ENCODE measurements around the gene NELL1. TPM values are rescaled to one million over a fixed set of nuclear protein-coding genes. Genes with fewer than 3 reads are reported as not detected.

Gene NELL1
- total RNA-seq, 1 donor from 2014 or later = 0.45 TPM

- no peaks in the 10 kb centered on the region for H3K27me3 Mint-ChIP-seq (ENCODE audit: low read depth, unreplicated experiment)
Measured at GRCh38 chr11:21614961-21615360, 945.6 kb downstream of the NELL1 start.

GRCh38 chr11:21615955-21616371 lies 946.6 kb downstream of the NELL1 start:
- no peaks in the 10 kb centered on the region for H3K9me3 Mint-ChIP-seq (ENCODE audit: unreplicated experiment)
- H3K4me3 Mint-ChIP-seq (ENCODE audit: unreplicated experiment) = no peak overlapping the region
- Histone ChIP-seq H3K9me3 (ENCODE audit: insufficient read depth, low read depth, low read length) (peaks cover 3% of the 10 kb centered on the region), H3K9ac (ENCODE audit: low read length) (no peak overlapping the region), H3K4me1 (ENCODE audit: insufficient read depth, low read length) (no peaks in the 10 kb centered on the region), H4K20me1 (ENCODE audit: insufficient read depth, low read length) (no peaks in the 10 kb centered on the region), H3K4me2 (ENCODE audit: low read length) (no peak overlapping the region), H3K36me3 (ENCODE audit: insufficient read depth, low read length) (no peaks in the 10 kb centered on the region), H2AFZ (ENCODE audit: low read depth, low read length) (no peak overlapping the region), H3K27me3 (ENCODE audit: insufficient read depth, low read length) (no peaks in the 10 kb centered on the region), H3K79me2 (ENCODE audit: insufficient read depth, low read length) (no peaks in the 10 kb centered on the region), H3K27ac (ENCODE audit: low read depth, low read length) (no peak overlapping the region), H3K4me3 (ENCODE audit: insufficient read depth, low read depth, low read length) (no peak overlapping the region)
- no peak for FAIRE-seq
- H3K36me3 Mint-ChIP-seq (ENCODE audit: low read depth, unreplicated experiment) = no peaks in the 10 kb centered on the region
- DNase-seq (ENCODE audit: low read depth) = no peak
- H3K27me3 Mint-ChIP-seq (ENCODE audit: low read depth, unreplicated experiment) = no peaks in the 10 kb centered on the region
- no peak overlapping the region for H3K27ac Mint-ChIP-seq (ENCODE audit: unreplicated experiment)
- TF ChIP-seq EZH2 (IDR thresholded peaks at IDR 0.05; ENCODE audit: insufficient read depth, low read length) (no peak), CTCF (IDR thresholded peaks at IDR 0.05; ENCODE audit: insufficient read depth, low read depth, low read length) (no peak)
- H3K4me1 Mint-ChIP-seq (ENCODE audit: low read depth, unreplicated experiment) = no peaks in the 10 kb centered on the region

More at GRCh38 chr11:21614961-21615360, 945.6 kb downstream of the NELL1 start:
- no peak for DNase-seq (ENCODE audit: low read depth)
- Histone ChIP-seq H3K79me2 (ENCODE audit: insufficient read depth, low read length) (no peaks in the 10 kb centered on the region), H3K9me3 (ENCODE audit: insufficient read depth, low read depth, low read length) (no peaks in the 10 kb centered on the region), H3K4me3 (ENCODE audit: insufficient read depth, low read depth, low read length) (no peak overlapping the region), H3K9ac (ENCODE audit: low read length) (no peak overlapping the region), H3K4me1 (ENCODE audit: insufficient read depth, low read length) (no peaks in the 10 kb centered on the region), H2AFZ (ENCODE audit: low read depth, low read length) (no peak overlapping the region), H4K20me1 (ENCODE audit: insufficient read depth, low read length) (no peaks in the 10 kb centered on the region), H3K4me2 (ENCODE audit: low read length) (no peak overlapping the region), H3K27ac (ENCODE audit: low read depth, low read length) (no peak overlapping the region), H3K27me3 (ENCODE audit: insufficient read depth, low read length) (no peaks in the 10 kb centered on the region), H3K36me3 (ENCODE audit: insufficient read depth, low read length) (no peaks in the 10 kb centered on the region)
- Mint-ChIP-seq H3K27ac (ENCODE audit: unreplicated experiment) (no peak overlapping the region), H3K9me3 (ENCODE audit: unreplicated experiment) (no peaks in the 10 kb centered on the region), H3K4me3 (ENCODE audit: unreplicated experiment) (no peak overlapping the region), H3K4me1 (ENCODE audit: low read depth, unreplicated experiment) (no peaks in the 10 kb centered on the region), H3K36me3 (ENCODE audit: low read depth, unreplicated experiment) (no peaks in the 10 kb centered on the region)
- FAIRE-seq = no peak
- TF ChIP-seq CTCF (IDR thresholded peaks at IDR 0.05; ENCODE audit: insufficient read depth, low read depth, low read length) (no peak), EZH2 (IDR thresholded peaks at IDR 0.05; ENCODE audit: insufficient read depth, low read length) (no peak)

- DNase-seq (ENCODE audit: low read depth) = no peak
- Histone ChIP-seq H3K9me3 (ENCODE audit: insufficient read depth, low read depth, low read length) (peaks cover 3% of the 10 kb centered on the region), H2AFZ (ENCODE audit: low read depth, low read length) (no peak overlapping the region), H3K9ac (ENCODE audit: low read length) (no peak overlapping the region), H3K79me2 (ENCODE audit: insufficient read depth, low read length) (no peaks in the 10 kb centered on the region), H4K20me1 (ENCODE audit: insufficient read depth, low read length) (no peaks in the 10 kb centered on the region), H3K4me2 (ENCODE audit: low read length) (no peak overlapping the region), H3K4me3 (ENCODE audit: insufficient read depth, low read depth, low read length) (no peak overlapping the region), H3K36me3 (ENCODE audit: insufficient read depth, low read length) (no peaks in the 10 kb centered on the region), H3K27me3 (ENCODE audit: insufficient read depth, low read length) (no peaks in the 10 kb centered on the region), H3K4me1 (ENCODE audit: insufficient read depth, low read length) (no peaks in the 10 kb centered on the region), H3K27ac (ENCODE audit: low read depth, low read length) (no peak overlapping the region)
- H3K4me3 Mint-ChIP-seq (ENCODE audit: unreplicated experiment) = no peak overlapping the region
- H3K4me1 Mint-ChIP-seq (ENCODE audit: low read depth, unreplicated experiment) = peaks cover 2% of the 10 kb centered on the region
- no peak overlapping the region for H3K27ac Mint-ChIP-seq (ENCODE audit: unreplicated experiment)
- H3K27me3 Mint-ChIP-seq (ENCODE audit: low read depth, unreplicated experiment) = no peaks in the 10 kb centered on the region
- H3K9me3 Mint-ChIP-seq (ENCODE audit: unreplicated experiment) = no peaks in the 10 kb centered on the region
- no peak for FAIRE-seq
- no peaks in the 10 kb centered on the region for H3K36me3 Mint-ChIP-seq (ENCODE audit: low read depth, unreplicated experiment)
- TF ChIP-seq EZH2 (IDR thresholded peaks at IDR 0.05; ENCODE audit: insufficient read depth, low read length) (no peak), CTCF (IDR thresholded peaks at IDR 0.05; ENCODE audit: insufficient read depth, low read depth, low read length) (no peak)
Measured at GRCh38 chr11:21622566-21622965, 953.2 kb downstream of the NELL1 start.

Measured in astrocyte (in vitro differentiated cells and primary cell).